Thoracic aorta (tissue), 2 donors: ENCODE results near the gene ZSWIM4. TPM values are rescaled to one million over a fixed set of nuclear protein-coding genes. Genes with fewer than 3 reads are reported as not detected.
"Not testable (repeated sequence)": the region's sequence is repeated elsewhere in the genome, so short reads cannot be mapped to it uniquely, and the experiment has no call there.

Experiments
- ATAC-seq: fragments of 150-250 bp; one replicate; pipeline ENCODE4 v1.8.0; 2017; ENCODE audit warnings: low read depth; ENCODE audit not compliant: insufficient number of reproducible peaks, low FRiP score
- DNase-seq: peaks from one replicate; pipeline ENCODE4 v3.0.0-alpha.2; 2020; ENCODE audit warnings: low spot score
- H3K27ac ChIP-seq, 2 donors: fragments of 200-600 bp; sonication (generic); 1 replicate in 1 of 2; 2 replicates in 1 of 2; pipeline ENCODE4 v1.5.1; 2016; ENCODE audit warnings: mild to moderate bottlenecking in 2 of 2, moderate library complexity in 2 of 2
- H3K27me3 ChIP-seq: fragments of 200-600 bp; sonication (generic); replicated peaks from 2 replicates; pipeline ENCODE4 v1.6.0; 2016; ENCODE audit warnings: mild to moderate bottlenecking; ENCODE audit not compliant: insufficient read depth
- H3K36me3 ChIP-seq: fragments of 200-600 bp; sonication (generic); one replicate; pipeline ENCODE4 v1.5.1; 2016
- H3K4me1 ChIP-seq, 2 donors: fragments of 200-600 bp; sonication (generic); 1 replicate in 1 of 2; 2 replicates in 1 of 2; pipeline versions ENCODE4 v1.5.1 to v1.6.0; 2016; ENCODE audit warnings: low read depth in 2 of 2, mild to moderate bottlenecking in 1 of 2; ENCODE audit not compliant: control insufficient read depth in 1 of 2
- H3K4me3 ChIP-seq: fragments of 200-600 bp; sonication (generic); 2 replicates; pipeline ENCODE4 v1.5.1; 2016; ENCODE audit warnings: mild to moderate bottlenecking
- H3K9me3 ChIP-seq: fragments of 200-600 bp; sonication (generic); 2 replicates; pipeline ENCODE4 v1.5.1; 2016
- total RNA-seq, 2 donors: library from RNA; depleted of rRNA; stranded (reverse); fragments of >200 nt; gene quantifications; one replicate each; pipeline versions ENCODE4 v1.1.0 to v1.2.3, GENCODE V29; 2016
- TF ChIP-seq, protein P1 (sequence below): fragments of 200-600 bp; sonication (generic); IDR thresholded peaks from one replicate; pipeline ENCODE4 v1.5.1; 2019; ENCODE audit warnings: antibody characterized with exemption

Gene ZSWIM4
- total RNA-seq, 2 donors from 2014 or later, result 9.5 to 11.8 TPM

GRCh38 chr19:13848340-13848677, 53.1 kb downstream of the ZSWIM4 start:
- TF ChIP-seq, protein P1, sequence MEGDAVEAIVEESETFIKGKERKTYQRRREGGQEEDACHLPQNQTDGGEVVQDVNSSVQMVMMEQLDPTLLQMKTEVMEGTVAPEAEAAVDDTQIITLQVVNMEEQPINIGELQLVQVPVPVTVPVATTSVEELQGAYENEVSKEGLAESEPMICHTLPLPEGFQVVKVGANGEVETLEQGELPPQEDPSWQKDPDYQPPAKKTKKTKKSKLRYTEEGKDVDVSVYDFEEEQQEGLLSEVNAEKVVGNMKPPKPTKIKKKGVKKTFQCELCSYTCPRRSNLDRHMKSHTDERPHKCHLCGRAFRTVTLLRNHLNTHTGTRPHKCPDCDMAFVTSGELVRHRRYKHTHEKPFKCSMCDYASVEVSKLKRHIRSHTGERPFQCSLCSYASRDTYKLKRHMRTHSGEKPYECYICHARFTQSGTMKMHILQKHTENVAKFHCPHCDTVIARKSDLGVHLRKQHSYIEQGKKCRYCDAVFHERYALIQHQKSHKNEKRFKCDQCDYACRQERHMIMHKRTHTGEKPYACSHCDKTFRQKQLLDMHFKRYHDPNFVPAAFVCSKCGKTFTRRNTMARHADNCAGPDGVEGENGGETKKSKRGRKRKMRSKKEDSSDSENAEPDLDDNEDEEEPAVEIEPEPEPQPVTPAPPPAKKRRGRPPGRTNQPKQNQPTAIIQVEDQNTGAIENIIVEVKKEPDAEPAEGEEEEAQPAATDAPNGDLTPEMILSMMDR, result no peak
- peaks cover 48 to 78% of the 10 kb centered on the region in 2 donors for H3K4me1 ChIP-seq
- peak overlapping the region; percentile 99 to 100 for H3K27ac ChIP-seq
- H3K4me3 ChIP-seq, result no peak overlapping the region
- H3K27me3 ChIP-seq, result no peaks in the 10 kb centered on the region
- no peaks in the 10 kb centered on the region for H3K36me3 ChIP-seq
- no peak for DNase-seq
- no peak for ATAC-seq
- no peaks in the 10 kb centered on the region for H3K9me3 ChIP-seq

DNA sequence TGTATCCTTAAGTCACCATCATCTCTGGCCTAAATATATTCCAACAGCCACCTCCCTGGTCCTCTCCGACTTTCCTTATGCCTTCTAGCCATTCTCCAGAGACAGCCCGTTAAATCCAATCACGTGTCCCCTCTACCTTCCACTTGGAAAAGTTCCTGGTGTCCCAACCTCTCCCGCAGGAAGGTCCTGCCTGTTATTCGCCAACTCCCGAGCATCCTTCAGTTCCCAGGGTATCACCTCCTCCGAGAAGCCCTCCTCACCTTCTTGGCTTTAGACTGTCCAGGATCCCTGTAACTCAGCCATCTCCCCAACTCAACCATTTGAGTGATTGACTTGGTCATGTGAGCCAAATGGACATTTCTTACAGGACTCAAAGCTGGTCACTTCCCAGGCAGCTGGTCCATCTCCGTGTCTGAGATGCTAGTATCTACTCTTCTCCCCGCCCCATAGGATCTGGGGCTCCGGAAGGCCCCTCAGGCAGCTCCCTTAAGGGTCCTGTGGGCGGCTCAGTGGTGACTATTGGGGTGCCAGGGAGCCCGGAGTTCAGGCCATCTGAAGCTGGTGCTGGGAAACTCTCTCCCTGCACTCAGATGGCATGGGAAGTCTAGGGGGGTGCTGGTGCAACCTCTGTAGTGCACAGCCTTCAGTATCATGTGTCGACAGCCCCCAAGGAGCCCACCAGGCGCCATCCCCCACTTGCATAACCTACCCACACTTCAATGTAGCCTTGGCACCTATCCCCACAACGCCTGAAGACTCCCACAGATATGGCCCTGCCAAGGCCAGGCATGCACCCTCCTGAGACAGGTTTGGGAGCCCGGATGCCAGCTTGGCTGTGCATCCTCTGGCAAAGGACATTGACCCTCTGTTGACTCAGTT, 53.8 kb downstream of the ZSWIM4 start:
- TF ChIP-seq, protein P1, result no peak
- Histone ChIP-seq H3K27me3 (no peaks in the 10 kb centered on the region), H3K27ac (peak overlapping the region; percentile 99 to 100), H3K4me1 (peaks cover 45 to 76% of the 10 kb centered on the region in 2 donors), H3K4me3 (no peak overlapping the region), H3K36me3 (no peaks in the 10 kb centered on the region), H3K9me3 (no peaks in the 10 kb centered on the region)
- ATAC-seq (no peak), DNase-seq (no peak)

- Histone ChIP-seq H3K27ac (peak overlapping the region; percentile 99 to 100), H3K4me1 (peaks cover 44 to 73% of the 10 kb centered on the region in 2 donors), H3K4me3 (peak overlapping the region; percentile 64), H3K9me3 (no peaks in the 10 kb centered on the region), H3K36me3 (no peaks in the 10 kb centered on the region), H3K27me3 (no peaks in the 10 kb centered on the region)
- TF ChIP-seq, protein P1, result no peak
- DNase-seq (no peak), ATAC-seq (peak; percentile 23)
Observed at GRCh38 chr19:13849991-13850909, 55.0 kb downstream of the ZSWIM4 start.

DNA sequence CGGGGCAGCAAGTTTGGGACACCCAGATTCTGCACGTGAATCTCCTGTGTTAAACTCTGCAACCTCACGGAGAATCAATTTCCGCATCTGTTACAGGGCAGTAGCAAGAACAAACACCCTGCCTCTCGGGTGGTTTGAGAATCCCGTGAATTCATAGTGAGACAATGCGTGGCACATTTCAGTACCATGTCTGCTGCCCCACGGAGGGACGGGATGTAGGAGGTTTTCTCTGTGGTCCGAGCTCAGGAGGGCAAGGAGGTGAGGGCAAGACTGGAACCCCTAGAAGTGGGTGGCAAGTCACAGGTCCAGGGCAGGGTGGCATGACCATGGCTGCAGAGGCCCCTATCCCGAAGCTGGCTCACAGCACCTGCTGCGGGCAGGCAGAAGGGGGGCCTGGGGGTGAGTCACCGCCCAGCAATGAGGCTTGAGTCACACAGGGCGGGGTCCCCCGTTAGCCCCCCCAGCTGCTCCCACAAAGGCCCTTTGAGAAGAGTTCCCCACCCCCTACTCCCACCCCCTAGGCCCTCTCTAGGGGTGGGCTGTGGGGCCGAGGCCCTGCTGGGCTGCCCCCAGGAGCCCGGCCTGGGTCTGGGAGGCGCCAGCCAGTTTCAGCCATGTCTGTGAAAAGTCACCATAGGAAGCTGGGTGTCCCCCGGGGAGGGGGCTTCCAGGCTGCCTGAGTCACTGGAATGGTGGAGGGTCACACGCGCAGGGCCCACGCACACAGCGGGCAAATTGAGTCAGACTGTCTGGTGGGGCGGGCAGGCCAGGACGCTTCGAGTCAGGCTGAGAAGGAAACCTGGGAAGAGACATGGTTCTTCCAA, 55.9 kb downstream of the ZSWIM4 start:
- no peaks in the 10 kb centered on the region for H3K27me3 ChIP-seq
- peaks cover 41 to 68% of the 10 kb centered on the region in 2 donors for H3K4me1 ChIP-seq
- peak overlapping the region; percentile 99 to 100 for H3K27ac ChIP-seq
- no peaks in the 10 kb centered on the region for H3K9me3 ChIP-seq
- peak overlapping the region; percentile 64 for H3K4me3 ChIP-seq
- no peaks in the 10 kb centered on the region for H3K36me3 ChIP-seq
- TF ChIP-seq, protein P1, result no peak
- ATAC-seq (peak; percentile 30), DNase-seq (peak; percentile 70)

- not testable (repeated sequence) for H3K27me3 ChIP-seq, H3K9me3 ChIP-seq, H3K36me3 ChIP-seq, DNase-seq, ATAC-seq
- peaks cover 39 to 62% of the 10 kb centered on the region in 2 donors for H3K4me1 ChIP-seq
- H3K27ac ChIP-seq, result peak overlapping the region; percentile 99 to 100
- peak overlapping the region; percentile 64 for H3K4me3 ChIP-seq
Observed at GRCh38 chr19:13851734-13852114, 56.5 kb downstream of the ZSWIM4 start.

GRCh38 chr19:13852171-13852707, 57.0 kb downstream of the ZSWIM4 start:
- peaks cover 39 to 59% of the 10 kb centered on the region in 2 donors for H3K4me1 ChIP-seq
- peak overlapping the region; percentile 99 to 100 for H3K27ac ChIP-seq
- not testable (repeated sequence) for DNase-seq

More at GRCh38 chr19:13852171-13852707, 57.0 kb downstream of the ZSWIM4 start:
- H3K36me3 ChIP-seq, H3K4me3 ChIP-seq, H3K27me3 ChIP-seq, H3K9me3 ChIP-seq, ATAC-seq: not testable (repeated sequence)
